T-helper 22 cell (primary cell): ENCODE measurements around the gene TOPORS.

Experiments
- DNase-seq: peaks from one replicate; pipeline ENCODE4 v3.0.0-alpha.2; 2020; ENCODE audit warnings: low read depth

Gene TOPORS

DNA sequence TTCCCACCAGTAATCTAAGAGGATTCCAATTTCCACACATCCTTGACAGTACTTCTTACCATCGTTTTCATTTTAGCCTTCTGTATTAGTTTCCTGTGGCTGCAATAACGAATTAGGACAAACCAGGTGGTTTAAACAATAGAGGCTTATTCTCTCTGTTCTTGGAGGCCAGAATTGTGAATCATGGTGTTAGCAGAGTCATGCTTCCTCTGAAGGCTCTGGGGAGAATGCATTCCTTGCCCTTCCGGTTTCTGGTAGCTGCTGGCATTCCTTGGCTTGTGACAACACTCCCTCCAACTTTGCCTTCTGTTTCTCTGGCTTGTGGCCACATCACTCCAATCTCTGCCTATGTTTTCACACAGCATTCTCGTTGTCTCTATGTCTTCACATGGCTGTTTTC lies 49.9 kb downstream of the TOPORS start:
- no peak for DNase-seq

DNA sequence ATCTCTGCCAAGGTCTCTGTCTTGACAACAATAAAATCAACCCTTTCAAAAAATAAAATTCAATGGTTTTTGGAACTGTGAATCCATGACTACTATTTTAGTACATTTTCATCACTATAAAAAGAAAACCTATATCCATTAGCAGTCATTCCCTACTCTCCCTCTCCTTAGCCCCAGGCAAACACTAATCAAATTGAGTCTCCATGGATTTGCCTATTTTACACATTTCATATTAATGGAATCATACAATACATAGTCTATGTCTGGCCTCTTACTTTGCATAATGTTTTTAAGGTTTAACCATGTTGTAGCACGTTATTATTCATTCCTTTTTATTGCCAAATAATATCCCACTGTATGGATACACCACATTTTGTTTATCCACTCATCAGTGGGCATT lies 50.5 kb downstream of the TOPORS start:
- DNase-seq: no peak

DNA sequence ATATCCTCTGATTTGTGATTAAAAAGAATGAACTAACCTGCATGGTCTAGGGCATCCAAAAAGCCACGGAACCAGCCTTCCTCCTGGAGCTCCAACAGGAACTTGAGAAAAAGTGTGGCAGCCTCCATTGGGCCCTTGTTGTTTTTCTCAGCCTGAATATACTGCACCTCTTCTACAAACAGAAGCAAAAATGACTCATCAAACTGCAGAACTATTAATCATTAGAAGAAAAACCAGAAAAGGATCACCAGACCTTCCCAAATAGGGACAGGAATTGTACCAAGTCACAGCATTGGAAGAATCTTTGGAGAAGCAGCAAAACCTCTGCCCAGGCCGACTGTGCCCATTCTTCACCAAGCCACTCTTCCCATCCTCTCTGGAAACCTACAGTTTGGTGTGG lies 51.6 kb downstream of the TOPORS start:
- DNase-seq: no peak

DNA sequence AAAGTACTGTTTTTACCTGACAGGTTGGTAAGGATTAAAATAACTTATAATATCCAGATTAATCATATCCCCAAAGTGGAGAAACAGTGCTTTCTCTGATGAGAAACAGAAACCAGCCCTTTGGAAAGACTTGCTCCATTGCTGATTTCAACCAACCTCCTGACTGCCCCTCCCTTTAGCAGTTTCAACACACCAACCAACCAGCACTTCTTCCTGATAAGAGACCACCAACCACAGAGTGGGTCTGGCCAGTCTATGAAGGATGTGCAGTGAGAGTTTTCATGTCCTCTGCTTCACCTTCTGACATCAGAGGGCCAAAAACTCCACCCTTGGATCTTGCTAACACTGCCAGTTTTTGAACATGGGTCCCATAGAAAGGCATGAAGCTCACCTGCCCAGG lies 54.5 kb downstream of the TOPORS start:
- no peak for DNase-seq

DNA sequence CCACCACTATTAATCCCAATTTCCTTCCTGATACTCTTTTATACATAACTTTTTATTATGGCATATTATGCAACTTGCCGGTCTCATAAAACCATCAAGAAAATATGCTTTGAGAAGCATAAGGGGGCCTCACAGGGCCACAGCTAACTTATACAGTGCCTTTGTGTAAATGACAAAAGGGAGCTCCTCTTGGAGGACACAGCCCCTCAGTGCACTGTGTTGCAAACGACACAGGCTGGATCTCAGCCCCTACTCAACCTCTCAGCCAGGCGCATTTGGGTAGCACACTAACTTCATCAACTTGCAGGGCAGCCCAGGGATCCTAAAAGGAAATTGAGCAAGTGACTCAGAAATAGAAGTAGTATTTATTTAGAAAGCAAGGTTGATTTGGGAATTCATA lies 61.8 kb downstream of the TOPORS start:
- DNase-seq: no peak
